IPS DF 4.7 (cell line): ENCODE results near the gene SLC17A5.
"Not testable (repeated sequence)": the region's sequence is repeated elsewhere in the genome, so short reads cannot be mapped to it uniquely, and the experiment has no call there.

Experiments
- DNase-seq: peaks from one replicate; pipeline ENCODE4 v3.0.0-alpha.2; 2013; ENCODE audit warnings: low spot score; ENCODE audit errors: extremely low read depth

The SLC17A5 gene

DNA sequence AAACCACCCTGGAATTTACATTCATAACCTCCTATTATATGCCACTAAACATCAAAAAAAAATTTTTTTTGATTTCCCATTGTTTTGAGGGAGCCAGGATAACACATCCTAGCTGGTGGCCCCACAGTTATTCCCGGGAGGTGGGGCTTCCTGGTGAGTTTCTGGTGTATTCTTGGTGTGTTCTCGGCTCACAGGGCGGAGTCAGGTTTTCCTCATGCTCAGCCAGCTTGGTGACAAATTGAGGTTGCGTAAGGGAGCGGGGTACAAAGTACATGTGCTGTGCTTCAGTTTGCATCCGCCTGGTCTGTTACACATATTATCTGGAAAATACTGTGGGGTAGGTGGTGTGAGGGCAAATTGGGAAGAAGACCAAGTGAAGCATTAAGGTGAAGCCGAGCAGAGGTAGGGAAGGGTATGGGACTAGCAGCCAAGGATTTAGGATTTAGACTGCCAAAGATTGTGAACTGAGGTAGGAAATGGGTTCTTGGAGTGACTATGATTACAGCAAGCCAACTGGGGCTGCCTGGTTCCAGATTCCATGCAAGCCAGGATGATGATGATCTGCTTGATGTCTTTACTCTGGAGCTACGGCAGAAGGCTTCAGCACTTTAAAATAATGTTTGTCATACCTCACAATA, 86.7 kb downstream of the SLC17A5 start:
- no peak for DNase-seq

DNA sequence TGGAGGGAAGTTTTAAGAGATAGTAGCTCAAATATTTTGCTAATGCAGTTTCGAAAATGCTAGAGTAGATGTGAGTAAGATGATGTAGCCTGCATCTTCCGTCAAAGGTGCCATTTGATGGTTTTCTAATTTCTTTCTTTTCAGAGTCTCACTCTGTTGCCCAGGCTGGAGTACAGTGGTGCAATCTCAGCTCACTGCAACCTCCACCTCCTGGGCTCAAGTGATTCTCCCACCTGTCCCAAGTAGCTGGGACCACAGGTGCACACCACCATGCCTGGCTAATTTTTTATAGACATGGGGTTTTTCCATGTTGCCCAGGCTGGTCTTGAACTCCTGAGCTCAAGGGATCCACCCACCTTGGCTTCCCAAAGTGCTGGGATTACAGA, 87.3 kb downstream of the SLC17A5 start:
- not testable (repeated sequence) for DNase-seq

DNA sequence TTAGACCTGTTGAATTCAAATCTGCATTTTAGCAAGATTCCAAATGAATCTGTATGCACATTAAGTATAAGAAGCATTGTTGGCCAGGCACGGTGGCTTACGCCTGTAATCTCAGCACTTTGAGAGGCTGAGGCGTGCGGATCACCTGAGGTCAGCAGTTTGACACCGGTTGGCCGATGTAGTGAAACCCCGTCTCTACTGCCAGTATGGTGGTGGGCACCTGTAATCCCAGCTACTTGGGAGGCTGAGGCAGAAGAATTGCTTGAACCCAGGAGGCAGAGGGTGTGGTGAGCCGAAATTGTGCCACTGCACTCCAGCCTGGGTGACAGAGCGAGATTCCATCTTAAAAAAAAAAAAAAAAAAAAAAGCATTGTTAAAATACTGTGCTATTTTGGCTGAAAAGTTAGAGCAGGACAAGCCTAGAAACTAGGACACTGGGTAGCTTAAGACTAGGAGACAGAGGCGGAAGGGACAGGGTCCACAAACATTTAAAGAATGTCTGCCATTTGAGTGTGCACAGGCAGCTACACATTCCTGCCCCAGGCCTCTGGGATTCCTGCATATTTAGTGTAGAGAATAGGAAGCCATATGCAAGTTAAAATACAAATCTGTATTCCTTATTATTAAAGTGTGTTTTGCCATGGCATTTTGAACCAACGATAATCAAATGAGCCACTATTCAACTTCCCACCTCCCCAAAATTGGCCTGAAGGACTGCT, 87.9 kb downstream of the SLC17A5 start:
- no peak for DNase-seq

DNA sequence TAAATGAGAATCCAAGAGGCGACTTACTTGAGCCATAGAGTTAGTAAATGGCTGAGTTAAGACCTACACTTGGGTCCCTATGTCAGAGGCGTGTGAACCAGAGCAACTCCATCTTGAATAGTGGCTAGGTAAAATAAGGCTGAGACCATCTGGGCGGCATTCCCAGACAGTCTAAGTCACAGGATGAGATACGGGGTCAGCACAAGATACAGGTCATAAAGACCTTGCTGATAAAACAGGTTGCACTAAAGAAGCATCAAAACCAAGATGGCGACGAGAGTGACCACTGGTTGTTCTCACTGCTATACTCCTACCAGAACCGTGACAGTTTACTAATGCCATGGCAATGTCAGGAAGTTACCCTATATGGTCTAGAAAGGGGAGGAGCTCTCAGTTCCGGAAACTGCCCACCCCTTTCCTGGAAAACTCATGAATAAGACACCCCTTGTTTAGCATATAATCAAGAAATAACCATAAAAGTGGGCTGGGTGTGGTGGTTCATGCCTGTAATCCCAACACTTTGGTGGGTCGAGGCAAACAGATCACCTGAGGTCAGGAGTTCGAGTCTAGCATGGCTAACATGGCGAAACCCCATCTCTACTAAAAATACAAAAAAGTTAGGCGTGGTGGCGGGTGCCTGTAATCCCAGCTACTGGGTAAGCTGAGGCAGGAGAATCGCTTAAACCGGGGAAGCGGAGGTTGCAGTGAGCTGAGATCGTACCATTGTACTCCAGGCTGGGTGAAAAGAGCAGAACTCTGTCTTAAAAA, 89.0 kb downstream of the SLC17A5 start:
- no peak for DNase-seq

DNA sequence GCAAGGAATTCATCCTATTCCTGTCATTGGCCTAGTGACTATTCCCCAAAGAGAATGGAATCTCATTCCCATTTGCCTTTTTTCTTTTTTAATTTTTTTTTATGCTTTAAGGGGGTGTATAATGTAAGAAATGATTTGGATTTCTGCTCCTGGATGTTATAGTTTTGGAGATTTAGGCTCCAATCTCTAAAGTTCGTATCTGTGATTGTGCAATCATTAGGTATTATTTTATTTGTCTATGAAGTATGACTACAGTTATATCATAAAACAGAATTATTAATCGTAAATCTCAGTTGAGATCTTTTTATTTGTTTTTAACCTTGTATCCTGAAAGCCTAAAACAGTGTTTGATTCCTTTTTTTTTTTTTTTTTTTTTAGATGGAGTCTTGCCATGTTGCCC, 91.2 kb downstream of the SLC17A5 start:
- DNase-seq = no peak

DNA sequence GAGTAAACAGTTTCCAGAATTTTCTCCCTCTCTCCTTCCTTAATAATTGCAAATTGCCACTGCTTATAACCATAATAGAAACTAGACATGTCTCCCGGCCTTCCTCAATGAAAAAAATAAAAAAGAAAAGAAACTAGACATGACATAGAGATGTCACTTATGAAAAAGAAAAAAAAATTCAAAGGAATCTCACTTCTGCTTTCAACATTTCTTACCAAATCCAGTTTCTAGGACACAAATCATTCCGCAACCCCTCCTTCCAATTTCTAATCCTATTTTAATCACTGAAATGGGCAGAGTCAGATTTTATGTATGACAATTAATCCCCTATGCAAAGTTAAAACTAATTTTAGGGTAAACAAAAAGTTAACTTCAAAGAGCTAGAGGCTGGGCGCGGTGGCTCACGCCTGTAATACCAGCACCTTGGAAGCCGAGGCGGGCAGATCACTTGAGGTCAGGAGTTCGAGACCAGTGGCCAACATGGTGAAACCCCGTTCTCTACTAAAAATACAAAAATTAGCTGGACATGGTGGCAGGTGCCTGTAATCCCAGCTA, 92.9 kb downstream of the SLC17A5 start:
- no peak for DNase-seq

- no peak for DNase-seq
Measured at GRCh38 chr6:73560182-73560732, 93.5 kb downstream of the SLC17A5 start.

DNA sequence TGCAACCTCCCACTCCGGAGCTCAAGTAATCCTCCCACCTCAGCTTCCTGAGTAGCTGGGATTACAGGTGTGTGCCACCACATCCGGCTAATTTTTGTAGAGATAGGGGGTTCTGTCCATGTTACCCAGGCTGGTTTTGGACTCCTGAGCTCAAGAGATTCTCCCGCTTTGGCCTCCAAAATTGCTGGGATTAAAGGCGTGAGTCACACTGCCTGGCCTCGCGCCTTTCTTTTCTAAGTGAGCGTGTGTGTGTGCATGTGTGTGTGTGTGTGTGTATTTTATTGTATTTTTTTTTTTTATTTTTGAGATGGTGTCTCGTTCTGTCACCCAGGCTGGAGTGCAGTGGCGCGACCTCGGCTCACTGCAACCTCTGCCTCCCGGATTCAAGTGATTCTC, 94.4 kb downstream of the SLC17A5 start:
- not testable (repeated sequence) for DNase-seq

DNA sequence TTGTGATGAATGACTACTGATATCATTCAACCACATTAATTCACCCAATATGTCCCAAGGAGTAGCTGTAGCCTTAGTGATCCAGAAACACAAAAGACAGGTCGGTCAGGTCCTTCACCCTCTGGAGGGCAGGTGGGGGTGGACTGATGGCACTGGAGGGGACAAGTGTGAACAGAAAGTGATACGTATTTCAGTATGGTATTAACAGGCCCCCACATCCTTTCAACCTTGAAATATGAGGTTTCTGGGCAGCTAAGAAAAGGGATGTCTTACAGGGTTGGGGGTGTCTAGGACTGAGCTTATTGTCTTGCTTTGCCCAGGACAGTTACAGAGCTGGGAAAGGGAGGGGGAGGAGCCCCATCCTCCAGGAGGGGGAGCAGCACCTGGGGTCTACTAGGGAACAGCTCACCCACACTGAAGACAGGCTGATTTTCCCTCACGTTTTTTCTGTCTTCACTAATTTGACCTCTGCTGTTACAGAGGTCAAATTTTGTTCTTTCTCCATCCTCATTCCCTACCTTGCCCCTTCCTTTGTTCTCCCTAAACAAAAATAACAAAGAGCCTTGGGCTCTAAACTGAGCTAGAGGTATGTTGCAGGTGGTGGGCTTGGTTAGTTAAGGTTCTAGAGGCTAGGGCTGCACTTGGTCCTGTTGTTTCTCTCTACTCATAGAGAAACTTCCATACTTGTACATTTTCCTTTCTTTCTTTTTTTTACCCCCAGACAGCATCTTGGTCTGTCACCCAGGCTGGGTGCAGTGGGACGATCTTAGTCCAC, 95.0 kb downstream of the SLC17A5 start:
- no peak for DNase-seq

GRCh38 chr6:73556836-73557235, 97.0 kb downstream of the SLC17A5 start:
- no peak for DNase-seq

DNA sequence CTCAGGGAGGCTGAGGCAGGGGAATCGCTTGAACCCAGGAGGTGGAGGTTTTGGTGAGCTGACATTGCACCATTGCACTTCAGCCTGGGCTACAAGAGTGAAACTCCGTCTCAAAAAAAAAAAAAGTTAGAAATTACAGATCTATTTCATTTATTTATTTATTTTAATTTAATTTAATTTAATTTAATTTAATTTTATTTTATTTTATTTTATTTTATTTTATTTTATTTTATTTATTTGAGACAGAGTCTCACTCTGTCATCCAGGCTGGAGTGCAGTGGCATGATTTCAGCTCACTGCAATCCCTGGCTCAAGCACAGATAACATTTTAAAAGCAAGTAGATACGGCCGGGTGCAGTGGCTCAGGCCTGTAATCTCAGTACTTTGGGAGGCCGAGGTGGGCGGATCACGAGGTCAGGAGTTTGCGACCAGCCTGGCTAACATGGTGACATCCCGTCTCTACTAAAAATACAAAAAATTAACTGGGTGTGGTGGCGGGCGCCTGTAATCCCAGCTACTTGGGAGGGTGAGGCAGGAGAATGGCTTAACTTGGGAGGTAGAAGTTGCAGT, 98.3 kb downstream of the SLC17A5 start:
- not testable (repeated sequence) for DNase-seq

DNA sequence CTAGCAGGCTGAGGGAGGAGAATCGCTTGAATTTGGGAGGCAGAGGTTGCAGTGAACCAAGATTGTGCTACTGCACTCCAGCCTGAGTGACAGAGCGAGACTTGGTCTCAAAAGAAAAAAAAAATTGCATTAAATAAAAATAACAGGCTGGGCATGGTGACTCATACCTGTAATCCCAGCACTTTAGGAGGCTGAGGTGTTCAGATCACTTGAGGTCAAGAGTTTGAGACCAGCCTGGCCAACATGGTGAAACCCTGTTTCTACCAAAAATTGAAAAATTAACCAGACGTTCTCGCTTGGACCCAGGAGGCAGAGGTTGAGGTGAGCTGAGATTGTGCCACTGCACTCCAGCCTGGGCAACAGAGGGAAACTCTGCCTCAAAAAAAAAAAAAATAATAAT, 102.7 kb downstream of the SLC17A5 start:
- DNase-seq = not testable (repeated sequence)

GRCh38 chr6:73548458-73549446, 105.0 kb downstream of the SLC17A5 start:
- no peak for DNase-seq

- no peak for DNase-seq
Measured at GRCh38 chr6:73547036-73547435, 106.8 kb downstream of the SLC17A5 start.
